Keratinocyte (primary cell): ENCODE measurements around the gene AKAP6. TPM values are rescaled to one million over a fixed set of nuclear protein-coding genes. Genes with fewer than 3 reads are reported as not detected.

Experiments used
- DNase-seq: peaks from one replicate; pipeline ENCODE4 v3.0.0-alpha.2; 2011; ENCODE audit warnings: low read depth, missing footprints, low spot score
- FAIRE-seq: peaks from 2 replicates; lab custom pipeline; 2011; peaks lifted over from hg19 to GRCh38; lab: Jason Lieb, UNC
- H2AFZ ChIP-seq: 2 replicates; pipeline ENCODE4 v1.6.0; 2012; ENCODE audit warnings: low read length, control low read depth, inconsistent platforms; ENCODE audit not compliant: control insufficient read depth
- H3K27ac ChIP-seq: 2 replicates; pipeline ENCODE4 v1.5.1; 2011; ENCODE audit warnings: low read length; ENCODE audit not compliant: control insufficient read depth, insufficient read depth
- H3K27me3 ChIP-seq: 3 replicates; pipeline ENCODE4 v1.6.0; 2011; ENCODE audit warnings: low read length; ENCODE audit not compliant: control insufficient read depth, insufficient read depth; ENCODE audit errors: extremely low read depth
- H3K36me3 ChIP-seq, 2 experiments: 2 replicates in 1 of 2; 3 replicates in 1 of 2; pipeline ENCODE4 v1.5.1; 2011; ENCODE audit warnings: low read length in 2 of 2, mild to moderate bottlenecking in 1 of 2; ENCODE audit not compliant: control insufficient read depth in 2 of 2, insufficient read depth in 2 of 2; ENCODE audit errors: extremely low read depth in 1 of 2
- H3K4me1 ChIP-seq: 3 replicates; pipeline ENCODE4 v1.5.1; 2011; ENCODE audit warnings: low read length; ENCODE audit not compliant: control insufficient read depth, insufficient read depth; ENCODE audit errors: extremely low read depth
- H3K4me2 ChIP-seq: 3 replicates; pipeline ENCODE4 v1.6.0; 2011; ENCODE audit warnings: low read depth, low read length; ENCODE audit not compliant: control insufficient read depth, insufficient read depth; ENCODE audit errors: extremely low read depth
- H3K4me3 ChIP-seq, 3 experiments: fragments of 200-600 bp in 1 of 3; sonication (generic) in 1 of 3; 2 replicates in 2 of 3; 3 replicates in 1 of 3; pipeline ENCODE4 v1.5.1; 2011 to 2016; ENCODE audit warnings: low read length in 3 of 3, mild to moderate bottlenecking in 3 of 3, control low read depth in 2 of 3, inconsistent platforms in 1 of 3, low read depth in 1 of 3, mixed read lengths in 1 of 3, mixed run types in 1 of 3, moderate library complexity in 1 of 3; ENCODE audit not compliant: control insufficient read depth in 2 of 3, insufficient read depth in 2 of 3; ENCODE audit errors: extremely low read depth in 1 of 3
- H3K79me2 ChIP-seq: 2 replicates; pipeline ENCODE4 v1.6.0; 2012; ENCODE audit warnings: low read length; ENCODE audit not compliant: control insufficient read depth, insufficient read depth
- H3K9ac ChIP-seq: 3 replicates; pipeline ENCODE4 v1.6.0; 2011; ENCODE audit warnings: low read length; ENCODE audit not compliant: control insufficient read depth, insufficient read depth; ENCODE audit errors: extremely low read depth
- H3K9me1 ChIP-seq: 3 replicates; pipeline ENCODE4 v1.6.0; 2011; ENCODE audit warnings: low read length; ENCODE audit not compliant: control insufficient read depth, insufficient read depth; ENCODE audit errors: extremely low read depth
- H3K9me3 ChIP-seq: 2 replicates; pipeline ENCODE4 v1.5.1; 2012; ENCODE audit warnings: low read depth, low read length; ENCODE audit not compliant: control insufficient read depth
- H4K20me1 ChIP-seq: 3 replicates; pipeline ENCODE4 v1.6.0; 2011; ENCODE audit warnings: low read length; ENCODE audit not compliant: control insufficient read depth, insufficient read depth; ENCODE audit errors: extremely low read depth
- EZH2 ChIP-seq: IDR thresholded peaks from one replicate; pipeline ENCODE4 v1.6.1; 2012; ENCODE audit warnings: inconsistent platforms, mild to moderate bottlenecking, low read length, moderate library complexity
- dilution Hi-C: fragments of 300-500 bp; cut with MboI; formaldehyde crosslinking; loops from one replicate; pipeline ENCODE4 v1.7.0; 2020; ENCODE audit warnings: low sequenced_read_pairs; ENCODE audit not compliant: extremely low pct_ligation_motif_present
- polyA plus RNA-seq, 5 experiments: library from polyadenylated mRNA; depleted of rRNA in 3 of 5; stranded (reverse) in 3 of 5; stranded (forward) in 1 of 5; unstranded in 1 of 5; fragments of >200 nt; gene quantifications; 1 replicate in 1 of 5; 2 replicates in 3 of 5; 3 replicates in 1 of 5; pipeline versions ENCODE4 v1.2.1 to v1.2.3, GENCODE V29; 2011 to 2012; ENCODE audit warnings: missing spikeins in 2 of 5, low read depth in 1 of 5, low replicate concordance in 1 of 5
- TF ChIP-seq, protein P1 (sequence below), 3 experiments: IDR thresholded peaks in 1 of 3; conservative IDR thresholded peaks in 1 of 3; optimal IDR thresholded peaks in 1 of 3; 2 replicates in 2 of 3; 3 replicates in 1 of 3; pipeline versions ENCODE3 to v1.5.1; 2011; ENCODE audit warnings: low read length in 3 of 3, mild to moderate bottlenecking in 3 of 3, moderate library complexity in 2 of 3, control low read depth in 1 of 3, inconsistent platforms in 1 of 3; ENCODE audit not compliant: insufficient read depth in 2 of 3; ENCODE audit errors: extremely low read depth in 1 of 3

AKAP6 gene
- polyA plus RNA-seq, 1 donor (not counting 4 experiments of a cell fraction or from before 2014, with no cell fraction given), result 2.0 TPM

DNA sequence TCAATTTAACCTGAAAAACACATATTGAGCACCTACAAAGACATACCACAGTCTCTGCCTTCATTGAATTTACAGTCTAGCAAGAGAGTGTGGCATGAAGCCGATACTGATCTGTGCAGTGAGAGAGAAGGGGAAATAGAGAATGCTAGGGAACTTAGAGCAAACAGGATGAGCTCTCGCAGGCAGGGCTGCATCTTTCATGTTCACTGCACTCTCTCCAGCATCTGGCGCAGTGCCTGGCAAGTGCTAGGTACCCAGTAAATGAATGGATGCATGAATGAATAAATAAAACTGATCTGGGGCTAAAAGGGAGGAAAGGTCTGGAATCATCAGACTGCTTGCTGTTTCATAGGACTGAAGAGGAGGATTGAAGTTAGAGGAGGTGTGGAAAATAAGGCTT lies 353.1 kb downstream of the AKAP6 start:
- no peaks in the 10 kb centered on the region for H4K20me1 ChIP-seq
- no peak overlapping the region for H3K4me2 ChIP-seq
- no peaks in the 10 kb centered on the region for H3K36me3 ChIP-seq
- H3K4me3 ChIP-seq, result no peak overlapping the region
- H3K9me3 ChIP-seq, result no peaks in the 10 kb centered on the region
- H3K4me1 ChIP-seq, result no peaks in the 10 kb centered on the region
- no peak overlapping the region for H2AFZ ChIP-seq
- no peak overlapping the region for H3K27ac ChIP-seq
- FAIRE-seq (no peak), DNase-seq (no peak)
- no peak overlapping the region for H3K9ac ChIP-seq
- no peak for TF ChIP-seq EZH2
- TF ChIP-seq, protein P1, sequence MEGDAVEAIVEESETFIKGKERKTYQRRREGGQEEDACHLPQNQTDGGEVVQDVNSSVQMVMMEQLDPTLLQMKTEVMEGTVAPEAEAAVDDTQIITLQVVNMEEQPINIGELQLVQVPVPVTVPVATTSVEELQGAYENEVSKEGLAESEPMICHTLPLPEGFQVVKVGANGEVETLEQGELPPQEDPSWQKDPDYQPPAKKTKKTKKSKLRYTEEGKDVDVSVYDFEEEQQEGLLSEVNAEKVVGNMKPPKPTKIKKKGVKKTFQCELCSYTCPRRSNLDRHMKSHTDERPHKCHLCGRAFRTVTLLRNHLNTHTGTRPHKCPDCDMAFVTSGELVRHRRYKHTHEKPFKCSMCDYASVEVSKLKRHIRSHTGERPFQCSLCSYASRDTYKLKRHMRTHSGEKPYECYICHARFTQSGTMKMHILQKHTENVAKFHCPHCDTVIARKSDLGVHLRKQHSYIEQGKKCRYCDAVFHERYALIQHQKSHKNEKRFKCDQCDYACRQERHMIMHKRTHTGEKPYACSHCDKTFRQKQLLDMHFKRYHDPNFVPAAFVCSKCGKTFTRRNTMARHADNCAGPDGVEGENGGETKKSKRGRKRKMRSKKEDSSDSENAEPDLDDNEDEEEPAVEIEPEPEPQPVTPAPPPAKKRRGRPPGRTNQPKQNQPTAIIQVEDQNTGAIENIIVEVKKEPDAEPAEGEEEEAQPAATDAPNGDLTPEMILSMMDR (optimal IDR thresholded peaks at IDR 0.05 in 1 of 3, IDR thresholded peaks at IDR 0.05 in 1 of 3, conservative IDR thresholded peaks at IDR 0.05 in 1 of 3; ENCODE audit: extremely low read depth in 1 of 3, insufficient read depth in 2 of 3, low read length in 3 of 3), result no peak
- no peaks in the 10 kb centered on the region for H3K27me3 ChIP-seq
- dilution Hi-C loops, result no loop called here
- H3K79me2 ChIP-seq, result no peaks in the 10 kb centered on the region
- no peaks in the 10 kb centered on the region for H3K9me1 ChIP-seq

DNA sequence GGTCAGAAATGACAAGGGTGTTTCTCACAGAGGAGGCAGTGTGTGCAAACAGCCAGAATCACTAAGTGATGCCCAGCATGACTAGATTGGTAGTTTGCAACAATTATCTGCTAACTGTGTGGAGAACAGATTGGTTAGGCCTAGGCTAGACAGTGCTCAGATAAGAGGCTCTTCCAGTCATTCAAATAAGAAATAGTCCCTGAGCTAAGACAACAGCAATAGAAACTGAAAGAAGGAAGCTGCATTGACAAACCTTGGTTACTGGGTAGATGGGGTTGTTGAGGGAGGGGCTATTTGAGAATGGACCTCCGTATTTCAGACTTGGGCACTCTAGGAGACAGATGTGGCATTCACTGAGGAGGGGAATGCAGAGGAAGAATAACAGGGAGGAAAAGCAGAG lies 354.6 kb downstream of the AKAP6 start:
- Histone ChIP-seq H3K4me1 (no peaks in the 10 kb centered on the region), H3K9me3 (no peaks in the 10 kb centered on the region), H3K27ac (no peak overlapping the region), H3K27me3 (no peaks in the 10 kb centered on the region), H4K20me1 (no peaks in the 10 kb centered on the region), H3K4me3 (no peak overlapping the region), H3K9ac (no peak overlapping the region), H3K4me2 (no peak overlapping the region), H2AFZ (no peak overlapping the region), H3K9me1 (no peaks in the 10 kb centered on the region), H3K36me3 (no peaks in the 10 kb centered on the region), H3K79me2 (no peaks in the 10 kb centered on the region)
- TF ChIP-seq EZH2, result no peak
- TF ChIP-seq, protein P1 (optimal IDR thresholded peaks at IDR 0.05 in 1 of 3, IDR thresholded peaks at IDR 0.05 in 1 of 3, conservative IDR thresholded peaks at IDR 0.05 in 1 of 3; ENCODE audit: extremely low read depth in 1 of 3, insufficient read depth in 2 of 3, low read length in 3 of 3), result no peak
- no peak for FAIRE-seq
- dilution Hi-C loops, result no loop called here
- no peak for DNase-seq
